ENCODE results near the gene LRRC47. TPM values are rescaled to one million over a fixed set of nuclear protein-coding genes. Genes with fewer than 3 reads are reported as not detected.

Gene LRRC47
- total and polyA plus RNA-seq, 2 of the 13 experiments (the other 11 are each of a cell fraction or from before 2014, with no cell fraction given): 18.3 to 52.5 TPM

DNA sequence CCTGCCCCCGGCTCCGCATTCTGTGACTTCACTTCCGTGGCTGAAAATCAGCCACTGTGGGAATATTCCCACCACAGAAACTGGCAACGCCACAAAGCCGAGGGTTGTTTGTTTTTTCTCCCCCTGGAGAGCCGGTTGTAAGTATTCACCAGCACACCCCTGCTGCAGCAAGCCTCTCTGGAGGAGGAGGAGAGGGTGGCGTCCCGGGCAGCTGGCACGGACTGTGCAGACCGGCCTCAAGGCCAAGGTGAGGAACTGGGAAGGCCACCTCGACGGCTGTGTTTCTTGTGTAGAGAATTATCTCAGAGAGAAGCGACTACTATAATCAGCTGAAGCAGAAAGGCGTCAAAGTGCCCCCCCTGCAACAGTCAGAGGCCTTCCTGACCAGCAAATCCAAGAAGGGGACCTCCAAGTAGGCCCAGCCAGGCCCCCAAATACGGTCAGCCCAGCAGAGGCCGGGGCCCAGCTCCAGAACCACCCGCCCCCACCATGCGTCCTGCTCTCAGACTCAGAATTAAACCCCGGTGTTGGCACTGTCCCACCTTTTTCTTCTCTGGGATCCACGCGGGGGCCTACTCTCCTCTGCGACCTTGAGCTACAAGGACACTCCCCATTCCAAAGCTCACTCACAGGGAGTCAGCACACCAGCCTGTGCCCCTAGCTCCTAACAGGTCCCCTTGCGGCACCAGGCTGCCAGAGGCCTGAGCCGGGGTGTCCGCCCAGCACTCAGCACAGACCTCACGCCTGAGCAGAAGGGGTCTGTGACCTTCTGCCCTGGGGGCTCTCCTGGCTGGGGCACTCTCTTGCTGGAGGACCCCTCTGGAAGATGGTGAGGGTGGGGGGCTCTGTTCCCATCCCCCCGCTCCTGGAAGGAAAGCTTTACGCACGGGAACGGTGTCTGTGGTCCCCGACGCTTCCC is 24.9 kb downstream of the LRRC47 start (continued):
- TF ChIP-seq ZHX2 (IDR thresholded peaks at IDR 0.05; ENCODE audit: low read depth) (no peak), ZHX2 (CRISPR knock-in tag; IDR thresholded peaks at IDR 0.05; ENCODE audit: borderline replicate concordance) (no peak), MBD4 (IDR thresholded peaks at IDR 0.05; ENCODE audit: borderline replicate concordance, low read length) (no peak), ZNF530 (CRISPR knock-in tag; IDR thresholded peaks at IDR 0.05; ENCODE audit: low read depth) (no peak), ZNF33A (CRISPR knock-in tag; IDR thresholded peaks at IDR 0.05; ENCODE audit: borderline replicate concordance) (no peak), GLMP (CRISPR knock-in tag; IDR thresholded peaks at IDR 0.05; ENCODE audit: borderline replicate concordance) (no peak), MAFF (IDR thresholded peaks at IDR 0.05; ENCODE audit: low read depth, low read length) (no peak)
- TF ChIP-seq, protein P1, sequence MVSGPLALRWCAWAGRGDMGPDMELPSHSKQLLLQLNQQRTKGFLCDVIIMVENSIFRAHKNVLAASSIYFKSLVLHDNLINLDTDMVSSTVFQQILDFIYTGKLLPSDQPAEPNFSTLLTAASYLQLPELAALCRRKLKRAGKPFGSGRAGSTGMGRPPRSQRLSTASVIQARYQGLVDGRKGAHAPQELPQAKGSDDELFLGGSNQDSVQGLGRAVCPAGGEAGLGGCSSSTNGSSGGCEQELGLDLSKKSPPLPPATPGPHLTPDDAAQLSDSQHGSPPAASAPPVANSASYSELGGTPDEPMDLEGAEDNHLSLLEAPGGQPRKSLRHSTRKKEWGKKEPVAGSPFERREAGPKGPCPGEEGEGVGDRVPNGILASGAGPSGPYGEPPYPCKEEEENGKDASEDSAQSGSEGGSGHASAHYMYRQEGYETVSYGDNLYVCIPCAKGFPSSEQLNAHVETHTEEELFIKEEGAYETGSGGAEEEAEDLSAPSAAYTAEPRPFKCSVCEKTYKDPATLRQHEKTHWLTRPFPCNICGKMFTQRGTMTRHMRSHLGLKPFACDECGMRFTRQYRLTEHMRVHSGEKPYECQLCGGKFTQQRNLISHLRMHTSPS (CRISPR knock-in tag; IDR thresholded peaks at IDR 0.05; ENCODE audit: low read depth): no peak
- TF ChIP-seq, protein P2, sequence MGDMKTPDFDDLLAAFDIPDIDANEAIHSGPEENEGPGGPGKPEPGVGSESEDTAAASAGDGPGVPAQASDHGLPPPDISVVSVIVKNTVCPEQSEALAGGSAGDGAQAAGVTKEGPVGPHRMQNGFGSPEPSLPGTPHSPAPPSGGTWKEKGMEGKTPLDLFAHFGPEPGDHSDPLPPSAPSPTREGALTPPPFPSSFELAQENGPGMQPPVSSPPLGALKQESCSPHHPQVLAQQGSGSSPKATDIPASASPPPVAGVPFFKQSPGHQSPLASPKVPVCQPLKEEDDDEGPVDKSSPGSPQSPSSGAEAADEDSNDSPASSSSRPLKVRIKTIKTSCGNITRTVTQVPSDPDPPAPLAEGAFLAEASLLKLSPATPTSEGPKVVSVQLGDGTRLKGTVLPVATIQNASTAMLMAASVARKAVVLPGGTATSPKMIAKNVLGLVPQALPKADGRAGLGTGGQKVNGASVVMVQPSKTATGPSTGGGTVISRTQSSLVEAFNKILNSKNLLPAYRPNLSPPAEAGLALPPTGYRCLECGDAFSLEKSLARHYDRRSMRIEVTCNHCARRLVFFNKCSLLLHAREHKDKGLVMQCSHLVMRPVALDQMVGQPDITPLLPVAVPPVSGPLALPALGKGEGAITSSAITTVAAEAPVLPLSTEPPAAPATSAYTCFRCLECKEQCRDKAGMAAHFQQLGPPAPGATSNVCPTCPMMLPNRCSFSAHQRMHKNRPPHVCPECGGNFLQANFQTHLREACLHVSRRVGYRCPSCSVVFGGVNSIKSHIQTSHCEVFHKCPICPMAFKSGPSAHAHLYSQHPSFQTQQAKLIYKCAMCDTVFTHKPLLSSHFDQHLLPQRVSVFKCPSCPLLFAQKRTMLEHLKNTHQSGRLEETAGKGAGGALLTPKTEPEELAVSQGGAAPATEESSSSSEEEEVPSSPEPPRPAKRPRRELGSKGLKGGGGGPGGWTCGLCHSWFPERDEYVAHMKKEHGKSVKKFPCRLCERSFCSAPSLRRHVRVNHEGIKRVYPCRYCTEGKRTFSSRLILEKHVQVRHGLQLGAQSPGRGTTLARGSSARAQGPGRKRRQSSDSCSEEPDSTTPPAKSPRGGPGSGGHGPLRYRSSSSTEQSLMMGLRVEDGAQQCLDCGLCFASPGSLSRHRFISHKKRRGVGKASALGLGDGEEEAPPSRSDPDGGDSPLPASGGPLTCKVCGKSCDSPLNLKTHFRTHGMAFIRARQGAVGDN (CRISPR knock-in tag; IDR thresholded peaks at IDR 0.05): peak; percentile 87
- TF ChIP-seq, protein P3, sequence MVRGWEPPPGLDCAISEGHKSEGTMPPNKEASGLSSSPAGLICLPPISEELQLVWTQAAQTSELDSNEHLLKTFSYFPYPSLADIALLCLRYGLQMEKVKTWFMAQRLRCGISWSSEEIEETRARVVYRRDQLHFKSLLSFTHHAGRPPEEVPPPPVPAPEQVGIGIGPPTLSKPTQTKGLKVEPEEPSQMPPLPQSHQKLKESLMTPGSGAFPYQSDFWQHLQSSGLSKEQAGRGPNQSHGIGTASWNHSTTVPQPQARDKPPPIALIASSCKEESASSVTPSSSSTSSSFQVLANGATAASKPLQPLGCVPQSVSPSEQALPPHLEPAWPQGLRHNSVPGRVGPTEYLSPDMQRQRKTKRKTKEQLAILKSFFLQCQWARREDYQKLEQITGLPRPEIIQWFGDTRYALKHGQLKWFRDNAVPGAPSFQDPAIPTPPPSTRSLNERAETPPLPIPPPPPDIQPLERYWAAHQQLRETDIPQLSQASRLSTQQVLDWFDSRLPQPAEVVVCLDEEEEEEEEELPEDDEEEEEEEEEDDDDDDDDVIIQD (CRISPR knock-in tag; IDR thresholded peaks at IDR 0.05; ENCODE audit: low read depth): no peak
